SKM-1 (cell line): ENCODE measurements around the gene OR1S1.
"Not testable (repeated sequence)": the region's sequence is repeated elsewhere in the genome, so short reads cannot be mapped to it uniquely, and the experiment has no call there.

Experiments used
- DNase-seq: peaks from one replicate; lab custom pipeline; 2025; ENCODE audit not compliant: unreplicated experiment; lab: John Stamatoyannopoulos, UW

The OR1S1 gene

GRCh38 chr11:58212420-58212819, at the start of gene OR1S1:
Gene OR1S1 (plus strand): TSS chr11:58212720.
- DNase-seq, result not testable (repeated sequence)

GRCh38 chr11:58164389-58164788, 48.1 kb upstream of the OR1S1 start:
- DNase-seq, result no peak

DNA sequence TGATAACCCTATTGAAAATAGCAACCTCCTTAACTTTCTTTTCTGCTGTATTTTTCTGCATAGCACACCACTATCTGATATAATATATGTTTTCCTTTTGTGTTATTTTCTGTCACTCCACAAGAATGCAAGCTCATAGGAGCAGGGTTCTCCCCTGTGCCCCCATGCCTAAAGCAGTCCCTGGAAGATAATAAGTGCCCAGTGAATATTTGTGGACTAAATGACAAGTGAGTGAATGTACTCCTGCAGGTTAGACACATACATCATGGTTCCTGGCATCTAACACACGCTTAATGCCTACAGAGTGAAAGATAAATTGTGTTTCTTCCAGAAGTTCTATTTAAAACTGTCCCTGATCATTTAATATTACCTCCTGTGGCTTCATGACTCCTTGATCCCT, 47.5 kb upstream of the OR1S1 start:
- no peak for DNase-seq

DNA sequence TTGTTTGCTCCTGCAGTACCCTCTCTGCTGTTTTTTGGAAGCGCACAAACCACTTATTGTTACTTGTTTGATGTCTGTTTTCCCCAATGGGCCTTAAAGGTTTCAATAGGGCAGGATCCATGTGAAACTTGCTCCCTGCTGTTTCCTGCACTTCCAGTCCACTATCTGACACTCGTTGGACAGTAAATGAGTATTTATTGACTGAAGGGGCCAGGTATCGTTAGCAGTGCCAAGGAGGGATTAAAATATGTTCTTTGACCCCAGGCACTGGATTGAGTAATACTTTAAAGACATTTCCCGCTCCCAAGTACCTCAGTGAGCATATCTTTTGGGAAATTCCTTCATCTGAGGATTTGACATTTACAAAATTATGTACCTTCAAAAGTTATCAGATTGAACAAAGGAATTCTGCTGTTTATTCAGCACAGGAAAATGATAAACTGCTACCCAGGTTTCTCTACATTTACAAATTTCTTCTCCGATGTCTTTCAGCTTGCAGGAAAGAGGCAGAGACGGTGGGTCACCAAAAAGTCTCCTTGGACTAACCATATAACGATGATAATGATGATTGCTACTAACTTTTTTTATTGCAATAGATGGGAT, 46.9 kb upstream of the OR1S1 start:
- no peak for DNase-seq

DNA sequence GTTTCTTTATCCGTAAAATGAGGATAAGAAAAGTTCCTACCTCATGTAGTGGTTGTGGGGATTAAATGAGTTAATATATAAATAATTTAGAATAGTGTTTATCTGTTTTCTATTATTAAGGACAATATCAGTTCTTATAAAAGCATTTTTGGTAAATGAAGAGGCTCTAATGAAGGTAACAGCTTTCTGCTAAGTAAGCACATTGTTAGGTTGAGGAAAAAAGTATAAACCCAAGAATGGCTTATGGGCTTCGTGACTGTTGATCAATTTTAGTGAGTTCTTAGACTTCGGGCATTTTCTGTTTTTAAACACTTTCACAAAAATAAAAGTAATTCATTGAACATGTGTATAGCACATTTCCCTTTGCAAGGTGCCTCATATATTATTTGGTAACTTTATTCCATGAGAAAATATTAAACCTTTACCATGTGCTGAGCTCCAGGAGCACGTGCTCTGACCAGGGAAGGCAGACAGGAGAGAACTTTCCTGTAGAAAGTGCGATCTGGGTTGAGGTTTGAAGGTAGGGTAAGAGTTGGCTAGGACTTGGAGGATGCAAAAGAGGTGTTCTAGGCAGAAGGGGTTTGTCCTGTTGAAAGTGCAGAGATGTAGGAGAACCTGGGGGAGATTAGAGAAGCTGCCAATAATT, 35.0 kb upstream of the OR1S1 start:
- no peak for DNase-seq

GRCh38 chr11:58178444-58178843, 34.1 kb upstream of the OR1S1 start:
- no peak for DNase-seq

DNA sequence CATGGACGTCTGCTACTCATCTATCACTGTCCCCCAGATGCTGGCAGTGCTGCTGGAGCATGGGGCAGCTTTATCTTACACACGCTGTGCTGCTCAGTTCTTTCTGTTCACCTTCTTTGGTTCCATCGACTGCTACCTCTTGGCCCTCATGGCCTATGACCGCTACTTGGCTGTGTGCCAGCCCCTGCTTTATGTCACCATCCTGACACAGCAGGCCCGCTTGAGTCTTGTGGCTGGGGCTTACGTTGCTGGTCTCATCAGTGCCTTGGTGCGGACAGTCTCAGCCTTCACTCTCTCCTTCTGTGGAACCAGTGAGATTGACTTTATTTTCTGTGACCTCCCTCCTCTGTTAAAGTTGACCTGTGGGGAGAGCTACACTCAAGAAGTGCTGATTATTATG, 32.9 kb upstream of the OR1S1 start:
- no peak for DNase-seq

DNA sequence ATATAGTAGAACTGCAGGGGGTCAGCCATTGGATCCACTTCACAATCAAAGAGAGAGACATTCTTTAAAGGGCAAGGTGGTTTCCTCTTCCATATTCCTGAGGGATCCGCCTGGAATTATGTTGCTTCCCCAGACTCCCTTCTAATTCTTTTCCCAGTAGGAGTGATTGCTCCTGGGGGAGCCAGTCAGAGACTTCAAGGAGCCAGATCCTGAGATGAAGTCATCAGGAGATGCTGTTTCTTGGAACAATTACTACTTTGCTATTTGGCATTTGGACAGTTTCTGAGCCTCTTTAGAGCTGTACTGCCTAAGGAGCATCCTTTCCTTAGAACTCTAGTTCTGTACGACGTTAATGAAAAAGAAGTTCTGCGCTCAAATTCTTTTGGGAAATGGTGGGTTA, 25.6 kb upstream of the OR1S1 start:
- DNase-seq, result no peak

DNA sequence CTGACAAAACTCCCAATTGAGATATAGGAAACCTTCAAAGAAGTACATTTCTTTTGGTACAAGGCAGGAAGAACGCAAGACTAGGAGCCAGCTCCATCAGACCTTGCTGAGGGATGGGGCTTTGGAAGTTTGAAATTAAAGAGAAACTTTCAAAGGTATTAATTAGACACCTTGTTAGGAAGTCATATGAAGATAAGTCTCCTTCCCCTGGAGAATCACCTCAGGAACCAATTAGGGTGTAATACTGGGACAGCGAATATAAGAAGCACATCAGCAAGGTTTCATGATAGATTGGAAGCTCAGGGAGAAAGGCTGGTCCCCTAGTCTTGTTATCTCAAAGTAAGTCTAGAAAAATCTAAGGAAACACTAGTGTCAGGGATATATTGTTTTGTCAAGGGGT, 23.8 kb upstream of the OR1S1 start, which contains the start of gene OR9Q2:
TSS of gene OR9Q2 (plus strand) at position 301 of the 400 bp plus-strand sequence. CDS start 1,421 bp downstream, outside the sequence.
- no peak for DNase-seq

GRCh38 chr11:58192229-58192628, 20.3 kb upstream of the OR1S1 start:
- no peak for DNase-seq

DNA sequence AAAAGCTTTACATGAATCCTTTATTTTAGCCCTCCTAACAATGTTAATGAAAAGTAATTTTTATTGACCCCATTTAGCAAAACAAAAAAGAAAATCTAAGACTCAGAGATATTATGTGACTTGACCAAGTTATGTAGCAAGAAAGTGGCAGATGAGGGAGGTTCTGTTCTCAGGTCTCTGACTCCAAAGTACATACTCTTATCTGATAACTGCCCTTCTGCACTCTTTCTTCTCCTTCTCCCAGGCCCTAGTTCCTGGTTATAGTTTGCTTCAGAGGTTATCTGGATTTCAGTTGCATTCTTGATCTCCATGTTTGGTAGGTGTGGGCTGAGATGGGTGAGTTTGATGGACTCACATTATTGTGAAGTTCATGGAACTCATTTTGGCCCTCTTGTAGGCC, 19.1 kb upstream of the OR1S1 start:
- no peak for DNase-seq

GRCh38 chr11:58195939-58196338, 16.6 kb upstream of the OR1S1 start:
- no peak for DNase-seq

- no peak for DNase-seq
Measured at GRCh38 chr11:58199271-58199670, 13.2 kb upstream of the OR1S1 start.

DNA sequence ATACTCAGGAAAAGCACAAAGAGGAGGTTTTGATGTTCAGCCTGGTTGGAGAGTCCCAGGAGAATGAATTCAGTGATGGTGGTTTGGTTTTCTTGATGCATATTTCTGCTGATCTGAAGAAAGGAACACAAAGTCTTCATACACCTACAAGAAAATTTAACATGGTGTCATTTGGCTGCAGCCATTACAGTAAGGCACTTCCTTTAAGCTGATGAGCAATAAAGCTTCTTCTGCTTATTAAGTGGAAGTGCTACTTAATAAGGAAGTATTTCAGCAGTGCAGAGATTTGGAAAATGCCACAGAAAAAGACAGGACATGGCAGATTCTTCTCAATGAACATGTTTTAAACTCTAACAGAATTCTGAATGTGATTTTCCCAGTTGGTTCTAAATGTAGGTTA, 8.5 kb upstream of the OR1S1 start, which contains the start of gene OR1S2:
TSS of gene OR1S2 (minus strand) at position 101 of the 400 bp plus-strand sequence. CDS start at position 101, 0 bp downstream.
- DNase-seq, result no peak

DNA sequence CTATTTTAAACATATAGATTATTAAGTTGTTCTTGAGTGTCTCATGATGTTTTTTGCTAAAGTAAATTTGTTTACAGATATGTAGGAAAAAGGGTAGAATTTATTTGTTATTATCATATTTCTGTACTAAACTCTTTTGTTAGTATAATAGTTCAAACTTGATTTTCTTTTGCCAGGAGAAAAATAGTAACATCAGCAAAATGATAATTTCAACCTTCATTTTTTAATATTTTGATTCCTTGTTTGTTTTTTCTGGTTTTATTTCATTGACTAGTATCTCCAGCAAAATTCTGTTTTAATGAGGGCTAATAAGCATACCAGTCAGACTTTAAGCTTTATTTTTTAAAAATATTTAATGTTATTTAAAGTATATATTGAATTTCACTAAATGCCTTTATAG, 4.0 kb downstream of the OR1S1 start:
- DNase-seq, result no peak

- no peak for DNase-seq
Measured at GRCh38 chr11:58222721-58223120, 10.2 kb downstream of the OR1S1 start.

GRCh38 chr11:58227956-58228615, 15.6 kb downstream of the OR1S1 start:
- DNase-seq, result no peak

- no peak for DNase-seq
Measured at GRCh38 chr11:58243954-58244353, 31.4 kb downstream of the OR1S1 start.

- no peak for DNase-seq
Measured at GRCh38 chr11:58254936-58255335, 42.4 kb downstream of the OR1S1 start.

DNA sequence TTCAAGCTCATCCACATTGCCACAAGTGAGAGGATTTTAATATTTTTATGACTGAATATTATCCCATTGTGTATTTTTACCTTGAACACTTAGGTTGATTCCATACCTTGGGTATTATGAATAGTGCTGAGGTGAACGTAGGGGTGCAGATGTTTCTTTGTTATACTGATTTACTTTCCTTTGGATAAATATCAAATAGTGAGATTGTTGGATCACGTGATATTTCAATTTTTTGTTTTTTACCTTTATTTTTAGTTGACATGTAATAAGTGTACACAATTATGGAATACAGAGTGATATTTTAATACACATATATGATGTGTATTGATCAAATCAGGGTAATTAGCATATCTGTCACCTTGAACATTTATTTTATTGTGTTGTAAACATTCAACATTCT, 47.5 kb downstream of the OR1S1 start:
- no peak for DNase-seq
